ENCODE data around the gene PLXNA2.

GRCh38 chr1:208276757-208277435 is 32.7 kb upstream of the PLXNA2 start:
- TF ChIP-seq POLR2A (IDR thresholded peaks at IDR 0.05) (no peak), POLR2AphosphoS5 (IDR thresholded peaks at IDR 0.05) (no peak), EP300 (IDR thresholded peaks at IDR 0.05) (no peak)
- TF ChIP-seq, protein P1, sequence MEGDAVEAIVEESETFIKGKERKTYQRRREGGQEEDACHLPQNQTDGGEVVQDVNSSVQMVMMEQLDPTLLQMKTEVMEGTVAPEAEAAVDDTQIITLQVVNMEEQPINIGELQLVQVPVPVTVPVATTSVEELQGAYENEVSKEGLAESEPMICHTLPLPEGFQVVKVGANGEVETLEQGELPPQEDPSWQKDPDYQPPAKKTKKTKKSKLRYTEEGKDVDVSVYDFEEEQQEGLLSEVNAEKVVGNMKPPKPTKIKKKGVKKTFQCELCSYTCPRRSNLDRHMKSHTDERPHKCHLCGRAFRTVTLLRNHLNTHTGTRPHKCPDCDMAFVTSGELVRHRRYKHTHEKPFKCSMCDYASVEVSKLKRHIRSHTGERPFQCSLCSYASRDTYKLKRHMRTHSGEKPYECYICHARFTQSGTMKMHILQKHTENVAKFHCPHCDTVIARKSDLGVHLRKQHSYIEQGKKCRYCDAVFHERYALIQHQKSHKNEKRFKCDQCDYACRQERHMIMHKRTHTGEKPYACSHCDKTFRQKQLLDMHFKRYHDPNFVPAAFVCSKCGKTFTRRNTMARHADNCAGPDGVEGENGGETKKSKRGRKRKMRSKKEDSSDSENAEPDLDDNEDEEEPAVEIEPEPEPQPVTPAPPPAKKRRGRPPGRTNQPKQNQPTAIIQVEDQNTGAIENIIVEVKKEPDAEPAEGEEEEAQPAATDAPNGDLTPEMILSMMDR (IDR thresholded peaks at IDR 0.05), result no peak
